T-cell (primary cell): ENCODE data around the gene EFHB. TPM values are rescaled to one million over a fixed set of nuclear protein-coding genes. Genes with fewer than 3 reads are reported as not detected.
"Not testable (repeated sequence)": the region's sequence is repeated elsewhere in the genome, so short reads cannot be mapped to it uniquely, and the experiment has no call there.

Experiments
- ATAC-seq, 4 experiments: fragments of 200-7000 bp in 3 of 4; fragments of 150-1000 bp in 1 of 4; cut with Tn5 transposase; replicated peaks in 1 of 4; 1 replicate in 3 of 4; 2 replicates in 1 of 4; pipeline ENCODE4 v1.10.0; 2021; ENCODE audit warnings: moderate library complexity in 3 of 4, mild to moderate bottlenecking in 2 of 4, moderate number of reproducible peaks in 1 of 4
- CTCF ChIA-PET, 2 donors: fragments of 300-600 bp; sonication (Branson Sonifier 250); formaldehyde crosslinking; loops; one replicate each; lab custom pipeline; 2022; ENCODE audit warnings: antibody characterized with exemption in 2 of 2; lab: Charles Lee
- POLR2A ChIA-PET, 2 donors: fragments of 300-600 bp; sonication (Branson Sonifier 250); formaldehyde crosslinking; loops; one replicate each; lab custom pipeline; 2022; ENCODE audit warnings: antibody characterized with exemption in 2 of 2; lab: Charles Lee
- DNase-seq, 35 experiments: peaks; one replicate each; pipeline versions ENCODE4 v3.0.0 to v3.0.0-alpha.2; 2013 to 2023
- H3K27ac ChIP-seq: one replicate; pipeline ENCODE4 v1.5.1; 2013; ENCODE audit warnings: low read length
- H3K27me3 ChIP-seq, 2 experiments: replicated peaks in 1 of 2; 1 replicate in 1 of 2; 2 replicates in 1 of 2; pipeline versions ENCODE4 v1.6.1 to v1.7.0; 2013; ENCODE audit warnings: low read length in 1 of 2, mixed read lengths in 1 of 2; ENCODE audit not compliant: control insufficient read depth in 2 of 2, insufficient read depth in 2 of 2; ENCODE audit errors: extremely low read depth in 1 of 2
- H3K36me3 ChIP-seq, 2 donors: 1 replicate in 1 of 2; 2 replicates in 1 of 2; pipeline versions ENCODE4 v1.6.1 to v1.7.0; 2013; ENCODE audit warnings: low read length in 1 of 2; ENCODE audit not compliant: control insufficient read depth in 2 of 2, insufficient read depth in 1 of 2; ENCODE audit errors: extremely low read depth in 1 of 2
- H3K4me1 ChIP-seq, 2 experiments: 1 replicate in 1 of 2; 2 replicates in 1 of 2; pipeline versions ENCODE4 v1.6.1 to v1.7.0; 2013; ENCODE audit warnings: low read length in 2 of 2, mixed read lengths in 1 of 2; ENCODE audit not compliant: insufficient read depth in 2 of 2, control insufficient read depth in 1 of 2; ENCODE audit errors: extremely low read depth in 1 of 2
- H3K4me3 ChIP-seq, 2 donors: 1 replicate in 1 of 2; 2 replicates in 1 of 2; pipeline versions ENCODE4 v1.5.1 to v1.7.0; 2013; ENCODE audit warnings: mild to moderate bottlenecking in 2 of 2, low read length in 1 of 2, moderate library complexity in 1 of 2; ENCODE audit not compliant: control insufficient read depth in 1 of 2; ENCODE audit errors: extremely low read depth in 1 of 2
- H3K9me3 ChIP-seq: 2 replicates; pipeline ENCODE4 v1.7.0; 2013
- H3K27ac Mint-ChIP-seq, 2 donors: one replicate each; pipeline ENCODE4 v1.8.0; 2020 to 2021; ENCODE audit warnings: mild to moderate bottlenecking in 2 of 2, mixed read lengths in 2 of 2
- H3K27me3 Mint-ChIP-seq, 2 donors: one replicate each; pipeline ENCODE4 v1.8.0; 2021 to 2022; ENCODE audit warnings: mixed read lengths in 2 of 2
- H3K36me3 Mint-ChIP-seq: one replicate; pipeline ENCODE4 v1.8.0; 2021; ENCODE audit warnings: mixed read lengths
- H3K4me1 Mint-ChIP-seq, 3 donors: one replicate each; pipeline ENCODE4 v1.8.0; 2020 to 2022; ENCODE audit warnings: mixed read lengths in 3 of 3, mild to moderate bottlenecking in 1 of 3
- H3K4me3 Mint-ChIP-seq, 3 donors: one replicate each; pipeline ENCODE4 v1.8.0; 2020 to 2022; ENCODE audit warnings: mild to moderate bottlenecking in 3 of 3, mixed read lengths in 3 of 3, moderate library complexity in 3 of 3
- H3K9me3 Mint-ChIP-seq, 3 donors: one replicate each; pipeline ENCODE4 v1.8.0; 2020 to 2022; ENCODE audit warnings: mixed read lengths in 3 of 3
- WGBS: methylation state at CpG from one replicate; pipeline ENCODE4 v1.1.5; 2013; ENCODE audit warnings: missing lambda C conversion rate; ENCODE audit not compliant: insufficient coverage; 5-methylcytosine and 5-hydroxymethylcytosine counted together
- total RNA-seq, 35 experiments: library from RNA in 6 of 35; stranded (reverse) in 6 of 35; fragments of 120-200 nt in 1 of 35; gene quantifications; one replicate each; pipeline versions ENCODE4 v1.2.1 to v1.2.4 and lab custom pipeline; 2013 to 2026

EFHB gene
- total RNA-seq, 5 donors from 2014 or later (not counting 1 experiment from before 2014, with no cell fraction given), result 0.95 to 1.8 (median 1.2) TPM; not detected in 1

DNA sequence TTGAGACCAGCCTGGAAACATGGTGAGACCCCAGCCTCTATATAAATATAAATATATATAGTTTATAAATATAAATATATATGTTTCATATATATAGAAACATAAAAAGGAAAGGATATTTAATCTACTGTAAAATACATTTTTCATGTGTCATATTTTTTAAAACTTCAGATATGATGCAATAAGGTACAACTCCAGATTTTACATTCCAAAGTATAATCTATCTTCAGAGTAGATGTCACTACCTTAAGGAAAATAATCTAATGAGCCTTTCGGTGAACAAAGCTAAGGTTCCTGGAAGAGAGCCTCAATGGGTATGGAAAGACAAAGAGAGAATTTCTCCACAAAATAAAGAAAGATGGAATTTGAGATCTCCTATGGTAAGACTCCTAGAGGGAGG is 16.9 kb downstream of the EFHB start:
- H3K36me3 Mint-ChIP-seq, result no peaks in the 10 kb centered on the region
- ATAC-seq, result no peak
- Histone ChIP-seq H3K9me3 (no peaks in the 10 kb centered on the region), H3K27ac (no peak overlapping the region), H3K36me3 (no peaks in the 10 kb centered on the region), H3K27me3 (no peaks in the 10 kb centered on the region), H3K4me1 (no peaks in the 10 kb centered on the region), H3K4me3 (no peak overlapping the region)
- POLR2A ChIA-PET, result no interaction called here
- no peaks in the 10 kb centered on the region for H3K27me3 Mint-ChIP-seq
- no peaks in the 10 kb centered on the region for H3K4me1 Mint-ChIP-seq
- no peak for DNase-seq
- H3K4me3 Mint-ChIP-seq, result no peak overlapping the region
- H3K9me3 Mint-ChIP-seq, result peaks cover 3 to 9% (median 3%) of the 10 kb centered on the region in 3 donors
- CTCF ChIA-PET, result no interaction called here
- no peak overlapping the region for H3K27ac Mint-ChIP-seq
- no CpG with 5 or more reads among the region's 1 CpG for WGBS

DNA sequence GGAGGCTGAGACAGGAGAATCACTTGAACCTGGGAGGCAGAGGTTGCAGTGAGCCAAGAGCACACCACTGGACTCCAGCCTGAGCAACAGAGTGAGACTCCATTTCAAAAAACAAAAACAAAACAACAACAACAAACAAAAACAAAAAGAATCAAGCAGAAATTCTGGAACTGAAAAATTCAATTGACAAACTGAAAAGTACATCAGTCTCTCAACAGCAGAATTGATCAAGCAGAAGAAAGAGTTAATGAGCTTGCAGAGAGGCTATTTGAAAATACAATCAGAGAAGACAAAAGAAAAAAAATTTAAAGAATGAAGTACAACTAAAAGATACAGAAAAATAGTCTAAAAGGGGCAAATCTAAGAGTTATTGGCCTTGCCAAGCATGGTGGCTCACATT is 22.6 kb downstream of the EFHB start:
- DNase-seq (no peak), ATAC-seq (no peak)
- H3K9me3 ChIP-seq, result no peaks in the 10 kb centered on the region
- no peak overlapping the region for H3K27ac Mint-ChIP-seq
- H3K4me3 ChIP-seq, result no peak overlapping the region
- no peaks in the 10 kb centered on the region for H3K36me3 ChIP-seq
- no peaks in the 10 kb centered on the region for H3K4me1 ChIP-seq
- H3K27me3 ChIP-seq, result peaks cover 0 to 4% of the 10 kb centered on the region in 2 experiments
- no peaks in the 10 kb centered on the region for H3K4me1 Mint-ChIP-seq
- ChIA-PET POLR2A (no interaction called here), CTCF (no interaction called here)
- H3K36me3 Mint-ChIP-seq, result peaks cover 2% of the 10 kb centered on the region
- no peak overlapping the region for H3K27ac ChIP-seq
- peaks cover 11 to 24% (median 11%) of the 10 kb centered on the region in 3 donors for H3K9me3 Mint-ChIP-seq
- no peaks in the 10 kb centered on the region for H3K27me3 Mint-ChIP-seq
- no peak overlapping the region for H3K4me3 Mint-ChIP-seq

DNA sequence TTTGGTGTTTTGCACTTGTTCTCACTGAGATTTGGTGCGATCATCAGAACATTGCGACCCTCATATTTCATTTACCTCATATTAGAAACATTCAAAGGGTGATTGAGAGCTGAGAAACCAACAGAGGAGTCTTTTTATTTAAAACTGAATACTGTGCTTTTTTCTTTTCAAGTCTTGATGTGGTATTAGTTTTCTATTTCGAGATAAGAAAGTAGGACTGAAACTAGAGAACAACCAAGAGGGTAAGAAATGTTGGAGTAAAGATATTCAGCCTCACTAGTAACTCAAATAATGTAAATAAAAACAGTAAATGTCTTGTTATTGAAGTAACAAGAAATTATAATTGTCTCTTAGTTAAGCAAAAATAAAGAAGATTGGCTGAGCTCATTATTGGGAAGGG is 26.5 kb downstream of the EFHB start:
- WGBS, result no CpG with 5 or more reads among the region's 3 CpGs
- Histone ChIP-seq H3K9me3 (no peaks in the 10 kb centered on the region), H3K4me1 (no peaks in the 10 kb centered on the region), H3K4me3 (no peak overlapping the region), H3K27ac (no peak overlapping the region), H3K27me3 (peaks cover 0 to 4% of the 10 kb centered on the region in 2 experiments), H3K36me3 (no peaks in the 10 kb centered on the region)
- DNase-seq (no peak), ATAC-seq (no peak)
- no peak overlapping the region for H3K27ac Mint-ChIP-seq
- no peaks in the 10 kb centered on the region for H3K4me1 Mint-ChIP-seq
- no peaks in the 10 kb centered on the region for H3K27me3 Mint-ChIP-seq
- ChIA-PET POLR2A (no interaction called here), CTCF (no interaction called here)
- H3K9me3 Mint-ChIP-seq, result peaks cover 8 to 19% (median 8%) of the 10 kb centered on the region in 3 donors
- peaks cover 2% of the 10 kb centered on the region for H3K36me3 Mint-ChIP-seq
- H3K4me3 Mint-ChIP-seq, result no peak overlapping the region

DNA sequence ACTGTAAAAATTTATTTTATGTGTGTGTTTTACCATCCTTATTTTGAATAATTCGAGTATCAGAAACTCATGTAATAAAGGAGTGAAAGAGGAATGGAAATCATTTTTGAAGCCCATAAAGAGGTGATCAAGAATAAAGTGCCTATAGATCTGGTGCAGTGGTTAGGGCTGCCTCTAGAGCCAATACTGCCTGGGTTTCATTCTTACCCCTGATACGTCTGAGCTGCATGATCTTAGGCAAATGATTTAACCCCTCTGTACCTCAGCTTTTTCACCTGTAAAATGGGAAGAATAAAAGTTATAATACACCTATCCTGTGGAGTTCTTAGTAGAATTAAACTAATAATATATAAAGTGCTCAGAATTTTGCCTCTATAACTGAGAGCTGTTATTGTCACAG is 30.4 kb downstream of the EFHB start:
- H3K4me3 Mint-ChIP-seq, result no peak overlapping the region
- WGBS, result no CpG with 5 or more reads among the region's 2 CpGs
- Histone ChIP-seq H3K4me3 (no peak overlapping the region), H3K4me1 (no peaks in the 10 kb centered on the region), H3K9me3 (no peaks in the 10 kb centered on the region), H3K36me3 (no peaks in the 10 kb centered on the region), H3K27ac (no peak overlapping the region), H3K27me3 (no peaks in the 10 kb centered on the region)
- ChIA-PET CTCF (no interaction called here), POLR2A (no interaction called here)
- H3K27ac Mint-ChIP-seq, result no peak overlapping the region
- DNase-seq, result no peak
- H3K27me3 Mint-ChIP-seq, result no peaks in the 10 kb centered on the region
- H3K4me1 Mint-ChIP-seq, result no peaks in the 10 kb centered on the region
- peaks cover 0 to 2% (median 0%) of the 10 kb centered on the region in 3 donors for H3K9me3 Mint-ChIP-seq
- ATAC-seq, result no peak
- H3K36me3 Mint-ChIP-seq, result no peaks in the 10 kb centered on the region

DNA sequence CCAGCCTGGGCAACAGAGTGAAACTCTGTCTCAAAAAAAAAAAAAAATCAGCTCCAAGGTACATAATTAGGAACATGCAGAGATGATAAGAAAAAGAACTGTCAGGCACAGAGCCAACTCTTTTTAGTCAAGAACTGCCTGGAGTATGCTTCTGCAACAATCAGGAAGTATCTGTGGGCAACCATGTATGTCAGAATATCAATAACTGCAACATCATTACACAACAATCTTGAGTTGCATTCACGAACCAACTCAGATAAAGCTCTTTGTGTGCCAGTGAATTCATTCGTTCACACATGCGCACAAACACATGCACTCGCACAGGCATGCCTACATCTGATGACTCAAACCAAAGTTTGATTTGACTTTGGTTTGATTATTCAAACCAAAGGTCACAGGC is 32.1 kb downstream of the EFHB start:
- no peaks in the 10 kb centered on the region for H3K27me3 Mint-ChIP-seq
- no peak for ATAC-seq
- no peak overlapping the region for H3K27ac Mint-ChIP-seq
- ChIA-PET POLR2A (no interaction called here), CTCF (no interaction called here)
- Histone ChIP-seq H3K4me1 (no peaks in the 10 kb centered on the region), H3K36me3 (no peaks in the 10 kb centered on the region), H3K4me3 (no peak overlapping the region), H3K9me3 (no peaks in the 10 kb centered on the region), H3K27me3 (no peaks in the 10 kb centered on the region), H3K27ac (no peak overlapping the region)
- no peaks in the 10 kb centered on the region for H3K36me3 Mint-ChIP-seq
- H3K9me3 Mint-ChIP-seq, result peaks cover 0 to 2% (median 0%) of the 10 kb centered on the region in 3 donors
- 90% methylated on average over 4 of the region's 4 CpGs for WGBS
- DNase-seq, result no peak
- no peaks in the 10 kb centered on the region for H3K4me1 Mint-ChIP-seq
- no peak overlapping the region for H3K4me3 Mint-ChIP-seq

DNA sequence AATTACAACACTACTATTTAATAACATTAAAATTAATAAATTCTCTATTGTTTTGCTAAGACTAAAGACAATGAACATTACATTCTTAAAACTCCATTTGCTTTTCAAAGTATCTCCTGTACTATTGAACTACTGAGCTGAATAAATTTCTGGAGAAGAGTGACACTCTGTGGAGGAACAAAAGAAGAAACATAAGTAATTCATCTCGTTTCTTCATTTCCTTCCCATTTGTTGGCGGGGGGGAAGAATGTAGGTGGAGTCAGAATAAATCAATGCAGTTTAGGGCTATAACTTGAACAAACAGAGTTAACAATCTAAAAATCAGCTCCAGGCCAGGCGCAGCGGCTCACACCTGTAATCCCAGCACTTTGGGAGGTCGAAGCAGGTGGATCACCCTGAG is 32.7 kb downstream of the EFHB start:
- Histone ChIP-seq H3K36me3 (no peaks in the 10 kb centered on the region), H3K4me1 (no peaks in the 10 kb centered on the region), H3K27ac (no peak overlapping the region), H3K27me3 (no peaks in the 10 kb centered on the region), H3K9me3 (no peaks in the 10 kb centered on the region), H3K4me3 (no peak overlapping the region)
- Mint-ChIP-seq H3K4me1 (no peaks in the 10 kb centered on the region), H3K4me3 (no peak overlapping the region), H3K9me3 (no peaks in the 10 kb centered on the region), H3K27ac (no peak overlapping the region), H3K36me3 (no peaks in the 10 kb centered on the region), H3K27me3 (no peaks in the 10 kb centered on the region)
- 60% methylated on average over 1 of the region's 5 CpGs for WGBS
- DNase-seq (no peak), ATAC-seq (no peak)
- ChIA-PET POLR2A (no interaction called here), CTCF (no interaction called here)

DNA sequence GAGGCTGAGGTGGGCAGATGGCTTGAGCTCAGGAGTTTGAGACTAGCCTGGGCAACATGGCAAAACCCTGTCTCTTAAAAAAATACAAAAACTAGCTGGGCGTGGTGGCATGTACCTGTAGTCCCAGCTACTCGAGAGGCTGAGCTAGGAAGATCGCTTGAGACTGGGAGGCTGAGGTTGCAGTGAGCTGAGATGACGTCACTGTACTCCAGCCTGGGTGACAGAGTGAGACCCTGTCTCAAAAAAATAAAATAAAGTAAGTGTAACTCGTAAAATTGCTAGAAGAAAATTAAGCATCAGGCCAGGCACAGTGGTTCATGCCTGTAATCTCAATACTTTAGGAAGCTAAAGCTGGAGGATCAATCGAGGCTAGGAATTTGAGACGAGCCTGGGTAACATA is 34.2 kb downstream of the EFHB start:
- H3K4me3 Mint-ChIP-seq, H3K27ac ChIP-seq, H3K36me3 Mint-ChIP-seq, H3K9me3 Mint-ChIP-seq, H3K9me3 ChIP-seq, H3K4me1 ChIP-seq, DNase-seq, H3K27ac Mint-ChIP-seq, H3K4me1 Mint-ChIP-seq, POLR2A ChIA-PET, ATAC-seq, H3K27me3 Mint-ChIP-seq, H3K36me3 ChIP-seq, H3K27me3 ChIP-seq, H3K4me3 ChIP-seq: not testable (repeated sequence)
- 100% methylated on average over 2 of the region's 7 CpGs for WGBS
- CTCF ChIA-PET, result interaction anchor here (0.6 to 1.0 kb wide), 2 partner anchors 11 to 19 kb away, joined by 3 read pairs; no protein-coding TSS in a partner anchor
